Lower leg skin (tissue), 3 donors: ENCODE results near the gene FTSJ3.

Experiments used
- CTCF ChIP-seq, 3 donors: fragments of 450-650 bp; IDR thresholded peaks; one replicate each; pipeline ENCODE4 v1.5.1; 2016; ENCODE audit warnings: antibody characterized with exemption in 3 of 3, mild to moderate bottlenecking in 3 of 3, moderate library complexity in 2 of 3
- POLR2A ChIP-seq, 2 donors: fragments of 450-650 bp; IDR thresholded peaks; one replicate each; pipeline ENCODE4 v1.6.1; 2016 to 2017; ENCODE audit warnings: antibody characterized with exemption in 2 of 2, mild to moderate bottlenecking in 1 of 2, moderate library complexity in 1 of 2

- TF ChIP-seq CTCF (IDR thresholded peaks at IDR 0.05) (no peak), POLR2A (IDR thresholded peaks at IDR 0.05) (no peak)
These were observed 18.0 kb upstream of the FTSJ3 start for GRCh38 chr17:63845509-63845908.
